ENCODE data around the gene CRB1.

The CRB1 gene

DNA sequence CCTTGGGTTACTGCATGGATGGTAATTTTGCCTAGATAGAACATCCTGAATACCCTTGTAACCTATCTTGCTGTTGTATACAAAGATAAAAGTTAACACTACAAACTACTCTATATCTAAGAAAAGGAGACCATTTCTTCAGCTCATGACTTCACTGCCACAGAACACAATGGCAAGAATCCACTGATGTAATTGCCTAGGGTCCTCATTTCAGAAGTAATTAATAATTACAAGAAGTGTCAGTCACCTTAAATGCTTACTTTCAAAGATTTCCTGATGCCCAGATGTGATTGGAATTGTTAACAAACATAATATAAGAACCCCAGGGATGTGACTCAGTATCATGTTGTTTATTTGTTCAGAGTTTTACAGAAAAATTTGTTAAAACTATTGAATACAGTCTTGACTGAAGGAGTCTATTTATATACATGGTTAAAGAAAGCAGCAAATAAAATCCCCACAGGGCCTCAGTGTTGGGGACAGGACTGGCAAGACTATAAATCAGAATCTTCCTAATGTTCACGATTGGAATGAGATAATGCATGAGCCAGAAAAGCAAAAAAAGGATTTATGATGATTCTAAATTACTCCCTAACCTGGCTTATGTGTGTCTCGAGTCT is 83.9 kb downstream of the CRB1 start:
- no peak for DNase-seq (ENCODE audit: low spot score)

DNA sequence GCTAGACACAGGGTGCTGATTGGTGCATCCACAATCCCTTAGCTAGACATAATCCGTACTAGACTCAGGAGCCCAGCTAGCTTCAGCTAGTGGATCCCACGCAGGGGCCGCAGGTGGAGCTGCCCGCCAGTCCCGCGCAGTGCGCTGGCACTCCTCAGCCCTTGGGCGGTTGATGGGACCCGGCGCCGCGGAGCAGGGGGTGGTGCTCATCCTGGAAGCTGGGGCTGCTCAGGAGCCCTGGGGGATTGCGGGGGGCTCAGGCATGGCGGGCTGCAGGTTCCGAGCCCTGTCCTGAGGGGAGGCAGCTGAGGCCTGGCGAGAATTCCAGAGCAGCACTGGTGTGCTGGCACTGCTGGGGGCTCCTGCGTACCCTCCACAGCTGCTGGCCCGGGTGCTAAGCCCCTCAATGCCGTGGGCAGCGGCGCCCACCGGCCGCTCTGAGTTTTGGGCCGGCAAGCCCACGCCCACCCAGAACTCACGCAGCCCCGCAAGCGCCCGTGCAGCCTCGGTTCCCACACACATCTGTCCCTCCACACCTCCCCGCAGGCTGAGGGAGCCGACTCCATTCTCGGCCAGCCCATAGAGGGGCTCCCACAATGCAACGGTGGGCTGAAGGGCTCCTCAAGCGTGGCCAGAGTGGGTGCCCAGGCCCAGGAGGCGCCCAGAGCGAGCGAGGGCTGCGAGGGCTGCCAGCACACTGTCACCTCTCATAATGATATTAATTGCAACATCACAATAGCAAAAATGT is 87.4 kb downstream of the CRB1 start:
- no peak for DNase-seq (ENCODE audit: low spot score)

- DNase-seq (ENCODE audit: low spot score), result peak; percentile 5
Measured at GRCh38 chr1:197356723-197357533, 88.9 kb downstream of the CRB1 start.

DNA sequence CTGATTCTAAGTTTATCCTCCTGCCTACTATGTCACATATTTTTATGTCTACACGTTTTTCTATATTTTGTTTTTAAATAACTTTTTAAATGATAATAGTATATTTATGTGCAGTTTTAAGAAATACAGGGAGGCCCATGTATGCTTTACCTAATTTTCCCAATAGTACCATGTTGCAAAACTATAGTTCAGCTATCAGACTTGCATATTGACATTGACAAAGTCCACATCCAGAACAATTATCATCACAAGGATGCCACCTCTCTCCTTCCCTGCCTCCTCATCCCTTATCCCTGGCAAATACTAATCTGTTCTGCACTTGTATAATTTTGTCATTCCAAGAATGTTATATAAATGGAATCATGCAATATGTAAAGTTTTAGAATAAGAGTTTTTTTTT is 90.9 kb downstream of the CRB1 start:
- DNase-seq (ENCODE audit: low spot score), result no peak

GRCh38 chr1:197360068-197360467 is 92.0 kb downstream of the CRB1 start:
- DNase-seq (ENCODE audit: low spot score), result no peak

DNA sequence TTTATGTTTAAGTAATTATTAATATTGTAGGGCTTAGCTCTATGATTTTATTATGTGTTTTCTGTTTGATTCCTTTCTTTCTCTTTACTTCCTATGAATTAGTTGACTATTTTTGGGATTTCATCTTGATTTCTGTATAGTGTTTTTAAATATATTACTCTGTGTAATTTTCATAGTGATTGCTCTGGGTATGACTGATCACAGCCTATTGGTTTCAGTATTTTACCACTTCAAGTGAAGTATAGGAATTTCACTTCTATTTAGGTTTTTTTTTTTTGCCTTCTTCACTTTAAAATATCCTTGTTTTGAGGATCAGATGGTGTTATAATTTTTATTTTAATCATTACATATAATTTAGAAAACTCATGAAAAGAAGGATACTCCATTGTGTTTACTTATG is 94.8 kb downstream of the CRB1 start:
- DNase-seq (ENCODE audit: low spot score), result no peak

- no peak for DNase-seq (ENCODE audit: low spot score)
Measured at GRCh38 chr1:197363855-197364254, 95.8 kb downstream of the CRB1 start.

DNA sequence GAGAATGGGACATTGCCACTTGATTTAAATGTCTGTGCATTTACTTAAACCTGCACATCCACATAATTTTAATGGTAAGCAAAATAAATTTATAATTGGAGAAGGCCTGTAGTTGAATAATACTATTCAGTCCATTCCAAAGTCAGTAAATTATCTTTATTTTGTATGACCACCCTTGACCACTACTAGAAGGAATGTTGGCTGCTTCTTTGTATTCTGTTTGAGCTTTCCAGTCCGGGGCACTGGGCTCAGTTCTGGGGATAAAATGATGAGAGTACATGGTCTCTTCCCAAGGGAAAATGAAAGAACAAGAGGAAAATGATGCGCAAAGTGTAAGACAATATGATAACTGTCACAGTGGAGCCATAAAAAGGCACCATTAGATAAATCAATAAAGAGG is 98.9 kb downstream of the CRB1 start:
- no peak for DNase-seq (ENCODE audit: low spot score)

GRCh38 chr1:197367627-197368026 is 99.6 kb downstream of the CRB1 start:
- no peak for DNase-seq (ENCODE audit: low spot score)

DNA sequence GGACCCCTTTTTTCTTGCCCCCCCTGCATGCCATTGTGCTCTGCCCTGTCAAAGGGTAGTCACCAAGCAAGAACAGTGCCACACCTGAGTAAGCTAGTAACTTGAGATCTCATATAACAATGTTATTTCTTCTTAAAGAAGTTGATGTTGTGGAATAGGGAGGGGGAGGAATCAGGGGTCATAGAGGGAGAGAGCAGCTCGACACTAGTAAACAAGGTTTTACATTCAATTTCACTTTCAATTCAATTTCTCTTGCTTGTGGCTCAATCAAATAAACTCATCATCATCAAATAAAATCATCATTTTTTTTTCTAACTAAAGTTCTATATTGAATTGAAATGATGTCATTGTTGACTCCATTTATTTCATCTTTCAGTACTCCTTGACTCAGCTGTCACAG is 106.4 kb downstream of the CRB1 start:
- DNase-seq (ENCODE audit: low spot score), result no peak

GRCh38 chr1:197384471-197384870 is 116.4 kb downstream of the CRB1 start:
- no peak for DNase-seq (ENCODE audit: low spot score)

DNA sequence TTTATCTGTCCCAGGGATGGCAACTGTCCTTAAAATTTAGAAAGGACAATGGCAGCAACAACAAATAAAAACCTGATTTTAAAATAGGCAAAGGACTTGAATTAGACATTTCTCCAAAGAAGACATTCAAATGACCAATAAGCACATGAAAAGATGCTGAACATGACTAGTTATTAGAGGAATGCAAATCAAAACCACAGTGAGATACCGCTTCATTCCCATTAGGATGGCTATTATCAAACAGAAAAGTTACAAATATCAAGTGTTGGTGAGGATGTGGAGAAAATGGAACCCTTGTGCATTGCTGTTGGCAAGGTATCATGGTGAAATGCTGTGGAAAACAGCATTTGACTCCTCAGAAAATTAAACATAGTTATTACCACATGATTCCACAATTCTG is 120.7 kb downstream of the CRB1 start:
- DNase-seq (ENCODE audit: low spot score), result no peak

DNA sequence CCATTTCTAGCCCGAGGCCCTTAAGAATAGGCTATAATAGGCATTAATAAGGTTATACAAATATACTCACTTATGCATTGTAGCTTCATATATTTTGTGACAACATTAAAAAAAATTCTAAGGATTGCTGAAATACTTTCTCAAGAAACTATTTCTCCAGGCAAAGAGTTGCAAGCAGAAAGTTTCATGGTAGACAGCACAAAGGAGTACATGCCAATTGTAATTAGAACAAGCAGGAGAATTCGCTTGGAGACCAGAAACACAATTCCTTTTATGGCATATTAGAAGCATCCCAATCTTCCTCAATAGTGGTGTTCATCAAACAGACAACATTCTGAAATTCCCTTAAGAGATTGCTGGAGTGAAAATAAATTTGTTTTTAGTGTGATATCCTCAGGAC is 122.8 kb downstream of the CRB1 start:
- DNase-seq (ENCODE audit: low spot score), result no peak

- no peak for DNase-seq (ENCODE audit: low spot score)
Measured at GRCh38 chr1:197391303-197392226, 123.5 kb downstream of the CRB1 start.

- no peak for DNase-seq (ENCODE audit: low spot score)
Measured at GRCh38 chr1:197392541-197392940, 124.5 kb downstream of the CRB1 start.

DNA sequence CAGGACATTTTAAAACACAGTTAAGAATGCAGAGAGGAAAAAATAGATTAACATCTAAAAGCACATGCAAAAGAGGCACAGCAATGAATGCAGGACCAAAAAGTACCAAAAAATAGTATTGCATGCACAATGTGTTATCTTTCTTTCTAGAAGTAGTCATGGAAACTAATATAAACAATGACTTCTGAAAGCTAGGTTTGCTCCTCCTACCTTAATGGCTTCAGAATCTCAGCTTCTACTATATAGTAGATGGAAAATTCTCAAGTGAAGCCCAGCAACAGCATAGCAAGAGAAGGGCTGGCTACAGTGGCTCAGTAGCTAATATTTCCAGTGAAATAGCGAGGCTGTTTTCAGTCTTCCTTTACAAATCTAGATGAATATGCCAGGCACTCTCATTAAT is 125.1 kb downstream of the CRB1 start:
- no peak for DNase-seq (ENCODE audit: low spot score)

- DNase-seq (ENCODE audit: low spot score), result no peak
Measured at GRCh38 chr1:197393772-197394171, 125.7 kb downstream of the CRB1 start.

- DNase-seq (ENCODE audit: low spot score), result no peak
Measured at GRCh38 chr1:197394831-197395608, 127.0 kb downstream of the CRB1 start.

DNA sequence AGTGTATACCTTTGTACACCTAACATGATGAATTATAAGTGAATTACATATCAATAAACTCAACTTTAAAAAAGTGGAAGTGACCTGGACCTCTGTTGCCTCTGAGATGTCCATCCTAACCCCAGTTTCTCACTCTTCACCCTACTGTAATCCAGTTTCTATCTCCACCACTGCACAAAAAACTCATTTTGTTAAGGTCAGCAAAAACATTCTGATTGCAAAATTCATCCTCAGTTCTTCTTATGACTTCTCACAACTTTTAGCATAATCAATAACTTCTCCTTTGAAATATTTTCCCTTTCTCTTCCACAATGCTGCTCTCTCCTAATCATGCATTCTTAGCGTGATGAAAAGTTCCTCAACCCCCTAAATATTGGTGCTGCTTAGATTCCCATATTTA is 129.8 kb downstream of the CRB1 start:
- no peak for DNase-seq (ENCODE audit: low spot score)

- DNase-seq (ENCODE audit: low spot score), result peak; percentile 13
Measured at GRCh38 chr1:197399755-197400521, 131.9 kb downstream of the CRB1 start.

All from germinal center (tissue), 1 donor.